B cell (primary cell): ENCODE data around the gene TMEM132D. TPM values are rescaled to one million over a fixed set of nuclear protein-coding genes. Genes with fewer than 3 reads are reported as not detected.

Source experiments
- ATAC-seq: fragments of 200-7000 bp; cut with Tn5 transposase; one replicate; pipeline ENCODE4 v1.10.0; 2021; ENCODE audit warnings: low read depth, mild to moderate bottlenecking, moderate number of reproducible peaks, moderate library complexity
- CTCF ChIA-PET: fragments of 350-600 bp; sonication (Branson Sonifier 250); formaldehyde crosslinking; loops from one replicate; lab custom pipeline; 2021; ENCODE audit warnings: antibody characterized with exemption, inconsistent platforms; lab: Charles Lee
- POLR2A ChIA-PET: fragments of 350-600 bp; sonication (Branson Sonifier 250); formaldehyde crosslinking; loops from one replicate; lab custom pipeline; 2021; ENCODE audit warnings: antibody characterized with exemption; lab: Charles Lee
- DNase-seq: peaks from one replicate; pipeline ENCODE4 v3.0.0; 2013
- H2AFZ ChIP-seq: 2 replicates; pipeline ENCODE4 v1.6.1; 2012; ENCODE audit warnings: mild to moderate bottlenecking, low read depth, low read length; ENCODE audit not compliant: insufficient read depth, poor library complexity, severe bottlenecking
- H3K27ac ChIP-seq, 2 donors: 1 replicate in 1 of 2; 2 replicates in 1 of 2; pipeline ENCODE4 v1.5.1; 2012 to 2013; ENCODE audit warnings: low read length in 2 of 2, mild to moderate bottlenecking in 2 of 2, moderate library complexity in 1 of 2
- H3K27me3 ChIP-seq, 4 experiments: fragments of 200-600 bp in 1 of 4; sonication (generic) in 1 of 4; replicated peaks in 1 of 4; 1 replicate in 2 of 4; 2 replicates in 2 of 4; pipeline versions ENCODE4 v1.6.1 to v1.7.0; 2013 to 2016; ENCODE audit warnings: low read length in 3 of 4, mild to moderate bottlenecking in 2 of 4, mixed read lengths in 1 of 4, moderate library complexity in 1 of 4; ENCODE audit not compliant: insufficient read depth in 4 of 4, control insufficient read depth in 3 of 4; ENCODE audit errors: control extremely low read depth in 1 of 4
- H3K36me3 ChIP-seq, 2 experiments: replicated peaks in 1 of 2; 1 replicate in 1 of 2; 2 replicates in 1 of 2; pipeline versions ENCODE4 v1.6.1 to v1.7.1; 2013; ENCODE audit warnings: low read length in 1 of 2; ENCODE audit not compliant: insufficient read depth in 2 of 2, control insufficient read depth in 1 of 2; ENCODE audit errors: control extremely low read depth in 1 of 2, extremely low read depth in 1 of 2
- H3K4me1 ChIP-seq, 2 donors: fragments of 200-600 bp in 1 of 2; sonication (generic) in 1 of 2; 1 replicate in 1 of 2; 2 replicates in 1 of 2; pipeline versions ENCODE4 v1.5.1 to v1.6.1; 2013 to 2017; ENCODE audit warnings: low read length in 2 of 2; ENCODE audit not compliant: control insufficient read depth in 2 of 2, insufficient read depth in 2 of 2
- H3K4me2 ChIP-seq: replicated peaks from 2 replicates; pipeline ENCODE3; 2012; ENCODE audit warnings: mild to moderate bottlenecking, low read depth, low read length; ENCODE audit not compliant: poor library complexity, severe bottlenecking
- H3K4me3 ChIP-seq, 5 experiments: fragments of 200-600 bp in 1 of 5; sonication (generic) in 1 of 5; 1 replicate in 3 of 5; 2 replicates in 2 of 5; pipeline versions ENCODE4 v1.5.1 to v1.7.0; 2011 to 2016; ENCODE audit warnings: low read length in 4 of 5, mild to moderate bottlenecking in 4 of 5, low read depth in 2 of 5, control low read depth in 1 of 5, moderate library complexity in 1 of 5; ENCODE audit not compliant: insufficient read depth in 1 of 5; ENCODE audit errors: control extremely low read depth in 1 of 5, extremely low read depth in 1 of 5
- H3K79me2 ChIP-seq: fragments of 200-600 bp; sonication (generic); one replicate; pipeline ENCODE4 v1.6.0; 2016; ENCODE audit warnings: low read length; ENCODE audit not compliant: control insufficient read depth, insufficient read depth
- H3K9ac ChIP-seq: fragments of 200-600 bp; sonication (generic); 2 replicates; pipeline ENCODE4 v1.6.1; 2017; ENCODE audit warnings: mild to moderate bottlenecking, low read length, moderate library complexity
- H3K9me3 ChIP-seq, 3 donors: one replicate each; pipeline versions ENCODE4 v1.6.1 to v1.7.1; 2013; ENCODE audit warnings: low read length in 2 of 3; ENCODE audit not compliant: control insufficient read depth in 2 of 3, insufficient read depth in 1 of 3; ENCODE audit errors: control extremely low read depth in 1 of 3
- H4K20me1 ChIP-seq: 2 replicates; pipeline ENCODE4 v1.6.0; 2012; ENCODE audit warnings: mild to moderate bottlenecking, low read length; ENCODE audit not compliant: insufficient read depth, control insufficient read depth, poor library complexity, severe bottlenecking
- H3K27ac Mint-ChIP-seq: one replicate; pipeline ENCODE4 v1.8.0; 2021; ENCODE audit warnings: mixed read lengths
- H3K27me3 Mint-ChIP-seq: one replicate; pipeline ENCODE4 v1.8.0; 2021; ENCODE audit warnings: mixed read lengths
- H3K4me1 Mint-ChIP-seq: one replicate; pipeline ENCODE4 v1.8.0; 2021; ENCODE audit warnings: mixed read lengths
- H3K4me3 Mint-ChIP-seq: one replicate; pipeline ENCODE4 v1.8.0; 2021; ENCODE audit warnings: mixed read lengths
- H3K9me3 Mint-ChIP-seq: one replicate; pipeline ENCODE4 v1.8.0; 2022; ENCODE audit warnings: mixed read lengths; ENCODE audit not compliant: insufficient read depth
- EZH2 ChIP-seq: IDR thresholded peaks from 2 replicates; pipeline ENCODE4 v1.6.1; 2012; ENCODE audit warnings: borderline replicate concordance, low read depth, mild to moderate bottlenecking, moderate library complexity, low read length; ENCODE audit not compliant: insufficient read depth, poor library complexity, severe bottlenecking
- WGBS: methylation state at CpG from one replicate; pipeline ENCODE4 v1.1.5; 2013; ENCODE audit warnings: missing lambda C conversion rate; ENCODE audit not compliant: insufficient coverage; 5-methylcytosine and 5-hydroxymethylcytosine counted together
- intact Hi-C: fragments of 100-400 bp; cut with micrococcal nuclease; formaldehyde crosslinking; loops from one replicate; pipeline ENCODE4 v1.10.0; 2022
- polyA plus RNA-seq: library from polyadenylated mRNA; depleted of rRNA; stranded (reverse); fragments of >200 nt; gene quantifications from 2 replicates; pipeline ENCODE4 v1.2.3, GENCODE V29; 2012
- total RNA-seq, 2 donors: library from RNA; stranded (reverse); fragments of 120-200 nt in 1 of 2; gene quantifications; 1 replicate in 1 of 2; 2 replicates in 1 of 2; pipeline versions ENCODE4 v1.2.3 to v1.2.4, GENCODE V29; 2013 to 2022
- TF ChIP-seq, protein P1 (sequence below): fragments of 200-600 bp; IDR thresholded peaks from one replicate; pipeline ENCODE4 v1.8.0; 2022; ENCODE audit warnings: antibody characterized with exemption, mild to moderate bottlenecking

The TMEM132D gene
- total and polyA plus RNA-seq, 2 donors (not counting 1 experiment from before 2014, with no cell fraction given): not detected

DNA sequence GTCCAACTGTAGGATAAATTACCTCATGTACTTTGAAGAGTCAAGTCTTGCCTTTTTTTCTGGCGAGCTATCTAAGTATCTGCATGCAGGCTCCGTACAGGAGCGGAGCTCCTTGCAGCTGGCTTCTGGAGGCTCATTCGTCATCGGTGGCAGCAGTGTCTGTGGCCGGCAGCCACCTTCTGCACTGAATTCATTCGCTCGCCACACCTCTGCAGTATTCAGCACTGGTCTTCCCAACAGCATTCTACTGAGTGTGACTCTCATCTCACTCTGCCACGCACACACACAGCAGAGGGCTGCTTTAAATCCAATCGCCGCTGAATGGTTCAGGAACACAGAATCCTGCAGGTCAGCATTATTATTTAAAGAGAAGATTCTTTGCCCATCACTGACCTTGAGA is 850.6 kb downstream of the TMEM132D start:
- H3K36me3 ChIP-seq: no peaks in the 10 kb centered on the region
- no peaks in the 10 kb centered on the region for H3K4me1 Mint-ChIP-seq
- ChIA-PET CTCF (interaction anchor here (0.6 kb wide), 1 partner anchor 293 kb away, joined by 3 read pairs; no protein-coding TSS in a partner anchor), POLR2A (no interaction called here)
- no peak overlapping the region for H3K4me3 ChIP-seq
- H3K79me2 ChIP-seq: no peaks in the 10 kb centered on the region
- H3K27ac Mint-ChIP-seq: no peak overlapping the region
- ATAC-seq (no peak), DNase-seq (no peak)
- no peaks in the 10 kb centered on the region for H3K4me1 ChIP-seq
- no peak overlapping the region for H3K4me3 Mint-ChIP-seq
- no peak for TF ChIP-seq EZH2
- TF ChIP-seq, protein P1, sequence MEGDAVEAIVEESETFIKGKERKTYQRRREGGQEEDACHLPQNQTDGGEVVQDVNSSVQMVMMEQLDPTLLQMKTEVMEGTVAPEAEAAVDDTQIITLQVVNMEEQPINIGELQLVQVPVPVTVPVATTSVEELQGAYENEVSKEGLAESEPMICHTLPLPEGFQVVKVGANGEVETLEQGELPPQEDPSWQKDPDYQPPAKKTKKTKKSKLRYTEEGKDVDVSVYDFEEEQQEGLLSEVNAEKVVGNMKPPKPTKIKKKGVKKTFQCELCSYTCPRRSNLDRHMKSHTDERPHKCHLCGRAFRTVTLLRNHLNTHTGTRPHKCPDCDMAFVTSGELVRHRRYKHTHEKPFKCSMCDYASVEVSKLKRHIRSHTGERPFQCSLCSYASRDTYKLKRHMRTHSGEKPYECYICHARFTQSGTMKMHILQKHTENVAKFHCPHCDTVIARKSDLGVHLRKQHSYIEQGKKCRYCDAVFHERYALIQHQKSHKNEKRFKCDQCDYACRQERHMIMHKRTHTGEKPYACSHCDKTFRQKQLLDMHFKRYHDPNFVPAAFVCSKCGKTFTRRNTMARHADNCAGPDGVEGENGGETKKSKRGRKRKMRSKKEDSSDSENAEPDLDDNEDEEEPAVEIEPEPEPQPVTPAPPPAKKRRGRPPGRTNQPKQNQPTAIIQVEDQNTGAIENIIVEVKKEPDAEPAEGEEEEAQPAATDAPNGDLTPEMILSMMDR: no peak
- 89% methylated on average over 10 of the region's 11 CpGs for WGBS
- no peaks in the 10 kb centered on the region for H3K9me3 Mint-ChIP-seq
- H2AFZ ChIP-seq: no peak overlapping the region
- no peaks in the 10 kb centered on the region for H4K20me1 ChIP-seq
- H3K27me3 ChIP-seq: no peaks in the 10 kb centered on the region
- intact Hi-C loops: no loop called here
- no peak overlapping the region for H3K27ac ChIP-seq
- H3K27me3 Mint-ChIP-seq: no peaks in the 10 kb centered on the region
- H3K4me2 ChIP-seq: no peak overlapping the region
- H3K9ac ChIP-seq: no peak overlapping the region
- H3K9me3 ChIP-seq: peaks cover 0 to 5% (median 0%) of the 10 kb centered on the region in 3 donors

DNA sequence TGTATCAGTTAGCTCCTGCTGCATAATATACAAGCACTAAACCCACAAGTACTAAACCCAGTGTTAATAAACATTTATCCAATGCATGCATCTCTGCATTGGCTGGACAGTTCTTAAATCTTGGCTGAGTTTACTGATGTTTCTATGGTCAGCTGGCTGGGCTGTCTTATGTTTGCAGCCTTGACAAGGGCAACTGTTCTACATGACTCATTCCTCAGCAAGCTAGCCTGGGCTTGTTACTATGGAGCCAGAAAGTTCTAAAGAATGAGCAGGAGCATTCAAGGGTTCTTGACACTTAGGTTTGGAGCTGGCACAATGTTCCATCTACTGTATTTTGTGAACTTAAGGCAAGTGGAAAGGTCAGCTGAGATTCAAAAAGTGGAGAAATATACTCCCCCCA is 851.5 kb downstream of the TMEM132D start:
- no peaks in the 10 kb centered on the region for H3K27me3 ChIP-seq
- H3K79me2 ChIP-seq: no peaks in the 10 kb centered on the region
- Mint-ChIP-seq H3K9me3 (no peaks in the 10 kb centered on the region), H3K27ac (no peak overlapping the region), H3K4me3 (no peak overlapping the region), H3K4me1 (no peaks in the 10 kb centered on the region), H3K27me3 (no peaks in the 10 kb centered on the region)
- ChIA-PET POLR2A (no interaction called here), CTCF (no interaction called here)
- H3K4me2 ChIP-seq: no peak overlapping the region
- H2AFZ ChIP-seq: no peak overlapping the region
- no peak overlapping the region for H3K9ac ChIP-seq
- no peak overlapping the region for H3K27ac ChIP-seq
- TF ChIP-seq, protein P1: no peak
- TF ChIP-seq EZH2: no peak
- H3K4me3 ChIP-seq: no peak overlapping the region
- intact Hi-C loops: no loop called here
- no peaks in the 10 kb centered on the region for H4K20me1 ChIP-seq
- DNase-seq: no peak
- no peaks in the 10 kb centered on the region for H3K36me3 ChIP-seq
- H3K4me1 ChIP-seq: no peaks in the 10 kb centered on the region
- ATAC-seq: no peak
- H3K9me3 ChIP-seq: peaks cover 0 to 5% (median 0%) of the 10 kb centered on the region in 3 donors
